Stimulated activated memory B cell treated with anti-CD40 and anti-IgM and Interleukin-4, amounts not matched to agents 10 μg/mL and 1 μg/mL and 100 μg/mL, for 72 hours (primary cell): ENCODE data around the gene TNRC6C.
"Not testable (repeated sequence)": the region's sequence is repeated elsewhere in the genome, so short reads cannot be mapped to it uniquely, and the experiment has no call there.

ENCODE experiments used
- ATAC-seq: fragments of 150-1000 bp; cut with Tn5 transposase; 2 replicates; pipeline ENCODE4 v1.10.0; 2021
- H3K27ac Mint-ChIP-seq: one replicate; pipeline ENCODE4 v1.8.0; 2022; ENCODE audit warnings: mild to moderate bottlenecking, mixed read lengths
- H3K27me3 Mint-ChIP-seq: one replicate; pipeline ENCODE4 v1.8.0; 2022; ENCODE audit warnings: mixed read lengths
- H3K36me3 Mint-ChIP-seq: one replicate; pipeline ENCODE4 v1.8.0; 2022; ENCODE audit warnings: mixed read lengths
- H3K4me1 Mint-ChIP-seq: one replicate; pipeline ENCODE4 v1.8.0; 2022; ENCODE audit warnings: mixed read lengths
- H3K4me3 Mint-ChIP-seq: one replicate; pipeline ENCODE4 v1.8.0; 2022; ENCODE audit warnings: mild to moderate bottlenecking, moderate library complexity, mixed read lengths
- H3K9me3 Mint-ChIP-seq: one replicate; pipeline ENCODE4 v1.8.0; 2022; ENCODE audit warnings: mixed read lengths

TNRC6C gene

DNA sequence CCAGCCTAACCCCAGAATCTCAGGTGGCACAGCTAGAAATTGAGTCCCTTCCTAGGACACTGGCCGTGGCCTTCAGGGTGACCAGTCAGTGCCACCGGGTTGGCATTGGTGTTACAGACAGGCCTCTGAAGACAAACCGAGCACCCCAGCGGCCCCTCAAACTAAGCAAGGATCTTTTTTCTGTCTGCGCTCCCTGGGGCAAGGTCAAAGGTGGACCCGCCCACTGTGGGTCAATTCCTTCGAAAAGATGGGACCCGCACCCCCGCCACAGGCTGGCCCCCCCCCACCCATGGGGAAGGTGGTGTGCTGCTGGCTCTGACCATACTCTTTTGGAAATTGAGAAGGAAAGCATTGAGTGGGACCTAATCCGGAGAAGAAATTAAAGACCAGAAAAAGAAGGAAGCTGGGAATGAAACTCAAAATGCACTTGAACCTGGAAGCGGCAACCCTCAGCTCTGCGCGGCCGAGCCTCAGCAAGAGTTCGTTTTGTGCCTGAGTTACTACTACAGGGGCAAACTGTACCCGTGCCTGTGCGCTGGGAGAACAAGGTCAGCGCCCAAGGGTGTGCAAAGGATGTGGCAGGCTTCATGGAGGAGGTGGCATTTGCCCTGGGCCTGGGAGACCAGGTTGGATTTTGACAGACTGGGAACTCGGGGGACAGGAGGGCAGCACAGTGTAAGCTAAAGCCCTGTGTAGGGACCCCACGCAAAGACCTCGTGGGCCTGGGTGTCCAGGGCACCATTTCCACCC is 149.6 kb downstream of the TNRC6C start:
- no peak for ATAC-seq
- Mint-ChIP-seq H3K36me3 (peaks cover 41% of the 10 kb centered on the region), H3K4me1 (peaks cover 34% of the 10 kb centered on the region), H3K4me3 (no peak overlapping the region), H3K27ac (peak overlapping the region; percentile 64), H3K27me3 (no peaks in the 10 kb centered on the region), H3K9me3 (no peaks in the 10 kb centered on the region)

DNA sequence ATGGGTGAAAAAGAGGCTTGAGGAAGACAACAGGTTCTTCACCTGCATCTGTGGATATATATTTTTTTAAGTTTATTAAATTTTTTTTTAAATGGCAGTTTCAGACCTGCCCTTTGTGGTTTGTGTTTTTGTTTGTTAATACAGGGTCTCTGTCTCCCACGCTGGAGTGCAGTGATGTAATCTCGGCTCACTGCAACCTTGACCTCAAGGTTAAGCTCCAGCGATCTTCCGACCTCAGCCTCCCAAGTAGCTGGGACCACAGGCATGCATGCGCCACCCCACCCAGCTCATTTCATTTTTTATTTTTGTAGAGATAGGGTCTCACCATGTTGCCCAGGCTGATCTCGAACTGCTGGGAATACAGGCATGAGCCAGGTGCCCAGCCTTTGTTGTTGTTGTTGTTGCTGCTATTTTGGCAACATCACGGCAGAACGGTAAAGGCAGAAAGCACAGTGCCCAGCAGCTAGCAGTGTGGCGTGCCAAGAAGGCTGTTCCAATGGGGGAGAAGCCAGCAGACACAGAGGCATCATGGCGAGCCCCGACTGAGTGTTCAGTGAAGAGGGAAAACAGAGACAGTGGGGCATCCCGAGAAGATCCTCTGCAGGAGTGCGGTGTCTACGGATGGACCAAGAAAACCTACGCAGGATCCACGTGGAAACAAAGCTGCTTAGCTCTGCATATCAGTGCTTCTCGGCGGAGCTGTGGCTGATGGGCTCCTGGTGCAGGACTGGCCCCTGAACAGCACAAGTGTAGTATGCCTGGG is 150.4 kb downstream of the TNRC6C start:
- Mint-ChIP-seq H3K27ac (peak overlapping the region; percentile 64), H3K27me3 (no peaks in the 10 kb centered on the region), H3K9me3 (no peaks in the 10 kb centered on the region), H3K36me3 (peaks cover 45% of the 10 kb centered on the region), H3K4me3 (no peak overlapping the region), H3K4me1 (peaks cover 42% of the 10 kb centered on the region)
- no peak for ATAC-seq

DNA sequence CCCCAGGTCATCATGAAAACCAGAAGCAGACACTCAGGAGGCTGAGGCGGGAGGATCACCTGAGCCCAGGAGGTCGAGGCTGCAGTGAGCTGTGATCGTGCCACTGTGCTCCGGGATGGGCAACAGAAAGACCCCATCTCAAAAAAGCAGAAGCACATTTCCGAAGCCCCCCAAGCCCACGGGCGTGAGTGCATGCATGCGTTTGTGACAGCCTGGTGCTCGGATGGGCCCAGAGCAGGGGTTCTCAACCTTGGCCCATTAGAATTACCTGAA is 150.9 kb downstream of the TNRC6C start:
- Mint-ChIP-seq H3K27ac (no peak overlapping the region), H3K9me3 (no peaks in the 10 kb centered on the region), H3K36me3 (peaks cover 48% of the 10 kb centered on the region), H3K4me1 (peaks cover 47% of the 10 kb centered on the region), H3K4me3 (no peak overlapping the region), H3K27me3 (no peaks in the 10 kb centered on the region)
- no peak for ATAC-seq

DNA sequence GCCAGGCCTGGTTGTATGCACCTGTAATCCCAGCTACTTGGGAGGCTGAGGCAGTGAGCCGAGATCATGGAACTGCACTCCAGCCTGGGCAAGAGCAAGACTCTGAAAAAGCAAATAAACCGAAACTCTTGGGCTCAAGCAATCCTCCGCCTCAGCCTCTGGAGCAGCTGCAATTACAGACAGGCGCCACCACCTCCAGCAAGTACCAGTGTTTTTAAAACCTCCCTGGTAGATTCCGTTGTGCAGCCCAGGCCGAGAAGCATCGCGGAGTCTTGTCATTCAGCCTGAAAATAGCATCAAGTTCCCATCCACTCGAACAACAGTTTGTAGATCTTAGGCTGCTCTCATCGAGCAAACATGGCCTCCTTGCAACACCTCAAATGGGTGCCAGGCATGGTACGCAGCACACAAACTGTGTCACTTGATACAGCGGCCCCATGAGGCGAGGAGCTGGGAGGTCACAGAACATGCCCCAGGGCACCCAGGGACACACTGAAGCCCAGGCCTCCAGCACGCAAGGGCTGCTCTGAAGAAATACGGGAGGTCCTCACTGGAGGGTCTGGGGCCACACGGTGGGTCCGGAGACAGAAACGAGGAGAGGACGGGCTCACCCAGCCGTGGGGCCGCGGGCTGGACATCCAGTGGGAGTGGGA is 152.0 kb downstream of the TNRC6C start:
- Mint-ChIP-seq H3K36me3 (peaks cover 59% of the 10 kb centered on the region), H3K4me3 (no peak overlapping the region), H3K4me1 (peaks cover 55% of the 10 kb centered on the region), H3K27ac (peak overlapping the region; percentile 66), H3K9me3 (no peaks in the 10 kb centered on the region), H3K27me3 (no peaks in the 10 kb centered on the region)
- no peak for ATAC-seq

DNA sequence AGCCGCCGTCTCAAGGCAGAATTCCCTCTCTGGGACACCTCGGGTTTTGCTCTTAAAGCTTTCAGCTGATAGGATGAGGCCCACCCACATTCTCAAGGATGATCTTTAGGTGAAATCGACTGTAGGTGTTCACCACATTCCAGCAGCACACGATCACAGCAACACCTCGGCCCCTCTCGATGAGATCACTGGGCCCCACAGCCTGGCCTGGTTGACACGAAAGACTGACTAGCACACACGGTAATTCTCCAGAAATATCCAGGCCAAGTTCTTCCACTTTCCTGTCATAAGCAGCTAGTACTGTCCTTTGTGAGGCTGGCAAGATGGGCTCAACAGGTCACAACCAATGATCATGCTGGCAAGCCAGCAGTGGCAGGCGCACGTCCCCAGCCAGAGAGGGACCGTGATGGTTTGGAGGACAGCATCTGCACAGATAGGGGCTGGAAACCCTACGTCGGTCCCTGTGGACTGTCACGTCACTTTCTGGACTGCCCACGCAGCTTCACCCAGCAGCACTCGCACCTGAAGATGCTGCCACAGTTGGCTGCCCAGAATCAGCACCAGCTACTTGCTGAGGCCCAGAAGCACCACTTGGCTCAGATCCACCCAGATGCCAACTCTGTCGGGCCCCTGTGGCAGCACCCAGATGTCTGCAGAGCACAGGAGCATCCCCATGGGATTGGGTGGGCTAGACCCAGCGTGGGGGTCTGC is 152.7 kb downstream of the TNRC6C start:
- no peak overlapping the region for H3K4me3 Mint-ChIP-seq
- H3K4me1 Mint-ChIP-seq = peaks cover 55% of the 10 kb centered on the region
- no peak for ATAC-seq
- H3K27me3 Mint-ChIP-seq = no peaks in the 10 kb centered on the region
- H3K36me3 Mint-ChIP-seq = peaks cover 59% of the 10 kb centered on the region
- H3K27ac Mint-ChIP-seq = peak overlapping the region; percentile 66
- H3K9me3 Mint-ChIP-seq = no peaks in the 10 kb centered on the region

DNA sequence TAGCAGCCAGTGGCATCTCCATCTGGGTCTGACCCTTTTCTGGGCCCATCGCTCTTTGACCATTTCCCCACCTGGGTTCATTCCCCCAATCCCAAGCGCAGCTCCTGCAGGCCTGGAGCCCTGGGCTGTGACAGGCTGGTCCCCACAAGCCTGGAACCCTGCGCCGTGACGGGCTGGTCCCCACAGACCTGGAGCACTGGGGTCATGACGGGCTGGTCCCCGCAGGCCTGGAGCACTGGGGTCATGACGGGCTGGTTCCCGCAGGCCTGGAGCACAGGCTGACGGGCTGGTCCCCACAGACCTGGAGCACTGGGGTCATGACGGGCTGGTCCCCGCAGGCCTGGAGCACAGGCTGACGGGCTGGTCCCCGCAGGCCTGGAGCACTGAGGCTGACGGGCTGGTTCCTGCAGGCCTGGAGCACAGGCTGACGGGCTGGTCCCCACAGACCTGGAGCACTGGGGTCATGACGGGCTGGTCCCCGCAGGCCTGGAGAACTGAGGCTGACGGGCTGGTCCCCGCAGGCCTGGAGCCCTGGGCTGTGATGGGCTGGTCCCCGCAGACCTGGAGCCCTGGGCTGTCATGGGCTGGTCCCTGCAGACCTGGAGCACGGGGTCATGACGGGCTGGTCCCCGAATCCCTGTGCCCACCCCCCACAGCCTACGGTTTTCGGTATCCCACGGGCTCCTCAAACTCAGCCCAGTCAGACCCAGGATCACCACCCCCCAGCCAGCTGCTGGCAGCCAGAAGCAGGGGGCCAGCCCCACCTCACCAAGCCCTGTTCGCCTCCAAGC is 153.4 kb downstream of the TNRC6C start:
- Mint-ChIP-seq H3K27ac (peak overlapping the region; percentile 75), H3K9me3 (no peaks in the 10 kb centered on the region), H3K27me3 (no peaks in the 10 kb centered on the region), H3K4me1 (peaks cover 58% of the 10 kb centered on the region), H3K36me3 (peaks cover 63% of the 10 kb centered on the region), H3K4me3 (no peak overlapping the region)
- no peak for ATAC-seq

DNA sequence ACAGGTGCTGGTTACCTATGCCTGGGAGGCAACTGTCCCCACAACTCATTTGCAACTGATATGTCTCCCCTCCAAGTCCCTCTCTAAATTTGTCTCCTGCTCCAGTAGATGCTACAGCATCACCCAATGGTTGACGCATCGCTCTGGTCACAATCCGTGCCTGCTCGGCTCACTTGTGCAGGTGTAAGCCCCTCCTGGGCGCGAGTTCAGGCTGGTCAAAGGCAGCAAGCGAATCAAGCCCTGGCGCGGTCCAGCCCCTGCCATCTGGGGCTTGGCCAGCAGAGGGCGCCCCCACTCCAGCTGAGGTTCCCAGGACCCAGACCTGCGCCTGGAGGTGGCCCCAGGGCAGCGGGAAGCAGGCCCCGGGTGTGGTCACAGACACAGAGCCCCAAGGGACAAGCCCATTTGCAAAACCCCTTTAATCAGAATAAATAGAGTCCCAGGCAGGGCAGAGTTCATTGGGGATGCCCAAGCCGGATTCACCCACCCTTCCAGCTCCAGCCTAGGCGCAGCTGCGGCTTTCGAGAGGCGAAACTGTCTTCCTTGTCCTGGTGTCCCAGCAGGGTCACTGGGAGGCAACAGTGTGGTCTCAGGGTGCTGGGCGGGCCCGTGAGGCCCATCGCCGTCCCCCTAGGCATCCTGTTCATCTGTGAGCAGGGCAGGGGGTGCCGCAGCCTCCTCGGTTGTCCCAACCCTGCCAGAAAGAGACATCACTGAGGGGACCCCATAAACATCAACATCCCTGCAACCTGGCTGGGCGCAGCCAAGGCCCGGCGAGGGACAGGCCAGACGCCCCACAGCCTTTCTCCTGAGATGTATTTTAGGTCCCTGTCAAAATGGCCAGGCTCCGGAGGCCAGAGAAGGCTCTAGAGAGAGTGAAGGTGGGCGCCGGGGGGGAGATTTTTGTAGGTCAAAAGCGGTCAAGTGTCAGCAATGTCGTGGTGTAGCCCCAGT is 154.3 kb downstream of the TNRC6C start:
- peak overlapping the region; percentile 75 for H3K27ac Mint-ChIP-seq
- H3K36me3 Mint-ChIP-seq = peaks cover 71% of the 10 kb centered on the region
- H3K27me3 Mint-ChIP-seq = no peaks in the 10 kb centered on the region
- peaks cover 62% of the 10 kb centered on the region for H3K4me1 Mint-ChIP-seq
- no peaks in the 10 kb centered on the region for H3K9me3 Mint-ChIP-seq
- H3K4me3 Mint-ChIP-seq = peak overlapping the region; percentile 48
- ATAC-seq = peak; percentile 86

DNA sequence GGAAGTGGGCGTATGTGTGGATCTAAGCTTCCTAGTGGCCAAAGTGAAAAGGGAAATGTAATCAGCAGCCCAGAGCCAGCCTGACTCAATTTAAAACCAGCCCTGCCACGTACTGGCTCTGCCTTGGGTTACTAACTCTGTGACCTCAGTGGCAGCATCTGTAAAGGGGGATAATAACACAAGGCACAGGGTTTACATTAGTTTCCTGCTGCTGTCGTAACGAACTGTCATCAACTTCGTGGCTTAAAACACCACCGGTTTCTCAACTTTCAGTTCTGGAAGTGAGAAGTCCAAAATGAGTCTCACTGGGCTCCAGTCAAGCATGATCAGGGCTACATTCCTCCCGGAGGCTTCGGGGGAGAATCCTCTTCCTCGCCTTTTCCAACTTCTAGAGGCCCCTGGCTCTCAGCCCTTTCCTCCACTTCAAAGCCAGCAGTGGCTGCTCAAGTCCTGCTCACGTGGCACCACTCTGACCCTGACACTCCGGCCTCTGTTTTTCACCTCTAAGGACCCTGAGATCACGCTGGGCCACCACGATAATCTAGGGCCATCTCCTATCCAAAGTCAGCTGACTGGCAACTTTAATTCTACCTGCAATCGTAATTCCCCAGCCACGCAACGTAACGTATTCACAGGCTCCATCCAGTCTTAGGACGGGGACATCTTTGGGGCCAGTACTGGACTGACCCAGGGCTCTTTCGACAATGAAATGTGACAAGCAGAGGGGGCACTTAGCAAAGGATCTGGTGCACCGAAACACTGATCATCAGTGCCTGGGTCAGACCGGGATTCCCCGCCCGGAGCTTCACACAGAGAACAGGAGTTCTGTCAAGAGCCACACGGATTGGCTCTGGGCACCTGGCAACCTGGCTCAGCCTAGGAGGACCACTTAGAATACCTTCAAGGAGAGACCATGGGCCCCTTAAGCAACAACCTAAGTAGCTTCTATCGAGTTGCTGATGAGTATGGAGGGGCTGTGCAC is 155.6 kb downstream of the TNRC6C start:
- H3K9me3 Mint-ChIP-seq = no peaks in the 10 kb centered on the region
- H3K4me3 Mint-ChIP-seq = peak overlapping the region; percentile 28
- peak; percentile 53 for ATAC-seq
- peaks cover 64% of the 10 kb centered on the region for H3K36me3 Mint-ChIP-seq
- peak overlapping the region; percentile 75 for H3K27ac Mint-ChIP-seq
- no peaks in the 10 kb centered on the region for H3K27me3 Mint-ChIP-seq
- H3K4me1 Mint-ChIP-seq = peaks cover 56% of the 10 kb centered on the region

DNA sequence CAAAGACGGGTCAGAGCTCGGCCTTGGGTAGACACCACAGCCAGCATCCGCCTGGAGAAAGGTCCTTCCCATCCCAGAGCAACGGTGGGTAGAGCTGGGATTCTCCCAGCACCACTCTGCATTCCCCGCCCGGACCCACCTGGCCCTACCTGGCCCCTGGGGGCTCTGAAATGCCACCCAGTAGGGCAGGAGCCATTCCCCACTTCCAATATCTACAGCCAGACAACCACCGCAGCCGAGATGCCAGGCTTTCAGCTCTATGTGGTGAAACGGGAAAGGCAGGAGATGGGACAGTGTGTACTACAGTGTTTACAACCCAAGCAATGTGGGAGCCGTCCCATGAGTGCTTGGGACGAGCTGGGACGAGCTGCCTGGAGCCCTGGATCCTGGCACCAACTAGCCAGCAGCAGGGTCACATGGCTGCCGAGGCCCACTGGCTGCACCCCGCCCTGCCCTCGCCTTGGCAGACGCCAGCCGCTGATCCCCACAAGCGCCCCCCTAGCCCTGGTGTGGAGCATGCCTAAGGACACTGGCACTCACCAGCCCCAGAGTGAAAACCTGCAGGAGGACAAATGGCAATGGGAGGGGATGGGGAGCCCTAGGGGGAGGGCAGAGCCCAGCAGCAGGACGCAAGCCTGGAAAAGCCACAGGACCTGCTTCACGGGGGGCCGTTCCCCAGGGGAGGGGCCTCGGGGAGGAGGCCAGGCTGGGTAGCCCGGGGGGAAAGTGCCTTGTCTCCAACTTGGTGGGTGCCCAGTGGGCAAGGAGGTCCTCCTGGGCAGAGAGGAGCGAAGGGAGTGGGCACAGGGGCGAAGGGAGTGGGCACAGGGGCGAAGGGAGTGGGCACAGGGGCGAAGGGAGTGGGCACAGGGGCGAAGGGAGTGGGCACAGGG is 156.6 kb downstream of the TNRC6C start:
- H3K27me3 Mint-ChIP-seq = no peaks in the 10 kb centered on the region
- ATAC-seq = no peak
- peak overlapping the region; percentile 75 for H3K27ac Mint-ChIP-seq
- H3K4me1 Mint-ChIP-seq = peaks cover 54% of the 10 kb centered on the region
- H3K9me3 Mint-ChIP-seq = no peaks in the 10 kb centered on the region
- H3K4me3 Mint-ChIP-seq = no peak overlapping the region
- H3K36me3 Mint-ChIP-seq = peaks cover 64% of the 10 kb centered on the region

DNA sequence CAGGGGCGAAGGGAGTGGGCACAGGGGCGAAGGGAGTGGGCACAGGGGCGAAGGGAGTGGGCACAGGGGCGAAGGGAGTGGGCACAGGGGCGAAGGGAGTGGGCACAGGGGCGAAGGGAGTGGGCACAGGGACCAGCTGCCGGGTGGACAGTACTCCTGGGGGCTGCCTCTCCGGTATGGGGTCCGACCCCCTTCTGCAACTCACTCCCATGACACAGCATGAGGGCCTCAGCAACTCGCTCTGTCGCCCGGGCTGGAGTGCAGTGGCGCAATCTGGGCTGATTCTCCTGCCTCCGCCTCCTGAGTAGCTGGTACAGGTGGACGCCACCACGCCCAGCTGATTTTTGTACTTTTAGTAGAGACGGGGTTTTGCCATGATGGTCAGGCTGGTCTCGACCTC is 157.3 kb downstream of the TNRC6C start:
- not testable (repeated sequence) for H3K9me3 Mint-ChIP-seq, H3K27me3 Mint-ChIP-seq, ATAC-seq, H3K4me3 Mint-ChIP-seq, H3K27ac Mint-ChIP-seq
- Mint-ChIP-seq H3K4me1 (peaks cover 56% of the 10 kb centered on the region), H3K36me3 (peaks cover 64% of the 10 kb centered on the region)

DNA sequence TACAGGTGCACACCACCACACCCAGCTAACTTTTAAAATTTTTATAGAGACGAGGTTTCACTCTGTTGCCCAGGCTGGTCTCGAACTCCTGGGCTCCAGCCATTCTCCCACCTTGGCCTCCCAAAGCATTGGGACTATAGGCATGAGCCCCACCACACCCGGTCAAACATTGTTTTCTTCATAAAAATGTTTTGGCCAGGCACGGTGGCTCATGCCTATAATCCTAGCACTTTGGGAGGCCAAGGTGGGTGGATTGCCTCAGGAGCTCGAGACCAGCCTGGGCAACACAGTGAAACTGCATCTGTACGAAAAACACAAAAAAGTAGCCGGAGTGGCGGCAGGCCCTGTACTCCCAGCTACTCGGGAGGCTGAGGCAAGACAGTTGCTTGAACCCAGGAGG is 157.9 kb downstream of the TNRC6C start:
- no peaks in the 10 kb centered on the region for H3K27me3 Mint-ChIP-seq
- H3K4me1 Mint-ChIP-seq = peaks cover 58% of the 10 kb centered on the region
- no peak overlapping the region for H3K4me3 Mint-ChIP-seq
- H3K36me3 Mint-ChIP-seq = peaks cover 66% of the 10 kb centered on the region
- no peaks in the 10 kb centered on the region for H3K9me3 Mint-ChIP-seq
- H3K27ac Mint-ChIP-seq = no peak overlapping the region
- no peak for ATAC-seq
